SH-SY5Y (cell line): Measurements from ENCODE around the gene TGIF1.

Experiments
- GATA2 ChIP-seq: IDR thresholded peaks from 2 replicates; pipeline ENCODE4 v1.6.1; 2011; ENCODE audit warnings: mild to moderate bottlenecking, low read depth, low read length
- GATA3 ChIP-seq: IDR thresholded peaks from 2 replicates; pipeline ENCODE4 v1.6.1; 2011; ENCODE audit warnings: low read depth, mild to moderate bottlenecking, low read length, moderate library complexity

TGIF1 gene

DNA sequence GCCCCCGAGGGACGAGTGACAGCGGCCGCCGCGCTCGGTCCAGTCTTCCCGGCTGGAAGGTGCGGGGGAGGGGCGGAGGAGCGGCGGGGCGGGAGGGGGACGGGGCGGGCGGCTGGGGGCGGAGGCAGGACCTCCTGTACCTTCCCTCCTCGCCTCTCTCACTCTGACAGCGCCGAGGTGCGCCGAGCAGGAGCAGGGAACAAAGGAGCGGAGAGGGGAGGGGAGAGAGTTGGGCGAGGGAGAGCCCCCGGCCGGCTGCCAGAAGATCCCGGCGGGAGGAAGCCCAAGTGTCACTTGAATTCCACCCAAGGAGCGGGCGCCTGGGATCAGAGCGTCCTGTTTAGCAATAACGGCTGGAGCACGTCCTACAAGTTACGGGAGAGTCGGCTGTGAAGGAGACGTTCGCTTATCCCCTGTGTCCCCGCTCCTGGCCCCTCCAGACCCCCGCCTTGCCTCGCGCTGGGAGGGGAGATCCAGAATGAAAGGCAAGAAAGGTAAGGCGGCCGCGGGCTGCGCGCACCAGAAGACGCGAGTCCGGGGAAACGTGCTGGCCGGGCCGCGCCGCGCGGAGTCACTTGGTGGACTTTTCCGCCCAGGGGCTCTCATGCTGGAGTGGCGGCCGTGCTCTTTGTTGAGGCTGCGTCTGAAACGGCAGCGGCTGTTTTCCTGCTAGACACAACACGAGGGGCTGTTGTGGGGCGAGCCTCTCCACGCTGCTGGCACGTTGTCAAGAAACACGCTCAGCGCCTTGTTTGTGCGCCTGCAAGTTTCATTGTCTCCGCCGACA, at the start of gene TGIF1:
Gene TGIF1, plus strand, starts transcription at position 161 of the 787 bp plus-strand sequence. Its CDS starts 318 bp downstream, at position 479.
- TF ChIP-seq GATA3 (no peak), GATA2 (no peak)

DNA sequence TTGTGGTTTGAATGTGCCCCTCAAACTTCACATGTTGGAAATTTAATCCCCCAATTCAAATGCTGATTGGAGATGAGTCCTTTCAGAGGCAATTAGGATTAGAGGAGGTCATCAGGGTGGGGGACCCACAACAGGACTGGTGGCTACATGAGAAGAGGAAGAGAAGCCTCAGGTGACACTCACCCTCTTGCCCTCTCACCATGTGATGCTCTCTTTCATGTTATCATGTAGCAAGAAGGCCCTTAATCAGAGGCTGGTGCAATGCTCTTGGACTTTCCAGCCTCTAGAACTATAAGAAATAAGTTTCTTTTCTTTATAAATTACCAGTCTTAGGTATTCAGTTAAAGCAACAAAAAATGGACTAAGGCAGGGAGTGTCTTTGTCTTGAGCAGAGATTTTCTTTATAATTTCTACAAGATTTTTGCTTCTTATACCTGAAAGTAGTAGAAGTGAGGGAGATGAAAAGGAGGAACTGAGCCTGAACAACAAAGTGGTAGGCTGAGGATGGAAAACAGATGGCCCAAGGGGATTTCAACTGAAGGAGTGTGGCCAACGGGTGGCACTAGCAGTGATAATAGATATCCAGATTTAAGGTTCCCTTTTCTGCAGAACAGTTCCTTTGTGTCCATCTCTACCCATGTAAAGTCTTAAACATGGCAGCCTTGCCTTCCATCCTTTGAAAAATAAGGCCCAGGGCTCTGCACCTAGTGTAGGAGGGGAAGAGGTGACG, 49.2 kb upstream of the TGIF1 start:
- TF ChIP-seq GATA3: no peak
- no peak for TF ChIP-seq GATA2

DNA sequence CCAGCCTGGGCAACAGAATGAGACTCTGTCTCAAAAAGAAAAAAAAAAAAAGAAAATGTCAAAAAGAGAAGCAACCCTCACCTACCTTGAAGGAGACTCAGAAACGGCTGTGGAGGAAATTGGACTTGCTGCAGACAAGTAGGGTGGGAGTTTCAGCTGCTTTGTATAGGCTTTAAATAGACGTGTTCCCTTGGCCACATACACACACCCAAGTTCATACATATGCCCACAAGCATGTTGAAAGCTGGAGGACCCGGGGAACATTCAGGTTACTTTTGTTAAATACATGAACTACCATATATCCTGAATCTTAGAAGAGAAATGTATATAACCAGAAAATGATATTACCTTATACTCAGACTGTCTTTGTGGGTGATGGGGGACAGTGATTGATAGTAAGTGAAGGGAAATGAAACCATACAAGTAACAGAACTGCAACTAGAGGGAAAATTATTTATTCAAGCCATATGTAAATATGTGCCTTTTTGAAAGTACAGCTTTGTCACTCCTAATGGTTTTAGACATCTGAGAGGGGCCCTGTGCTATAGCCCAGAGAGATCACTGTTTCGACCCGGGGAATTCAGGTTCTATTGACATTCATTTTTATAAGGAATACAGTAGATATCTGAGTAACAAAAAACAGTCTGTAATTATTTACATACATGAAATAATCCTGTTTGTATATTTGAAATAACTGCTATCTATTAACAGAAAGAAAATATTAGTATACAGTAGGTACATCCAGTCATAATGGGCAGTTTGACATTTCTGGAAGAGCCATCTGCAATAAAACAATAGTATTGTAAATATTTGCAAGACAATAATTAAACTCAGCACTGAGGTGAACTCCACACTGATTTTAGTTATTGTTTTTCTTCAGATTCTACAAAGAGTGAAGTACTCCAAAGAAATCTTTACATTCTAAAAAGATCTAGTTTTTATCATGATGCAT, 48.0 kb upstream of the TGIF1 start:
- TF ChIP-seq GATA3: no peak
- TF ChIP-seq GATA2: no peak

DNA sequence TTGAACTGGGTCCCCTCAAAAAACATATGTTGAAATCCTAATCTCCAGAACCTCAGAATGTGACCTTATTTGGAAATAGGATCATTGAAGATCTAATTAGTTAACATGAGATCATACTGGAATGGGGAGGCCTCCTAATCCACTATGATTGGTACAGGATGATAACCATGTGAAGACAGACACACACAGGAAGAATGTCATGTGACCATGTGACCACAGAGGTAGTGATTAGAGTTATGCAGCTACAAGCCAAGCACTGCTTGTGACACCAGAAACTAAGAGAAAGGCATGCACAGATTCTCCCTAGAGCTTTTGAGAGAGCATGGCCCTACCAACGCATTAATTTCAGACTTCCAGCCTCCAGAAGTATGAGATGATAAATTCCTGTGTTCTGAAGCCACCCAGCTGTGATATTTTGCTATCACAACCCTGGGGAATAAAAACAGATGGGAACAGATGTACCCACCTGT, 47.0 kb upstream of the TGIF1 start:
- TF ChIP-seq GATA2 (no peak), GATA3 (no peak)

DNA sequence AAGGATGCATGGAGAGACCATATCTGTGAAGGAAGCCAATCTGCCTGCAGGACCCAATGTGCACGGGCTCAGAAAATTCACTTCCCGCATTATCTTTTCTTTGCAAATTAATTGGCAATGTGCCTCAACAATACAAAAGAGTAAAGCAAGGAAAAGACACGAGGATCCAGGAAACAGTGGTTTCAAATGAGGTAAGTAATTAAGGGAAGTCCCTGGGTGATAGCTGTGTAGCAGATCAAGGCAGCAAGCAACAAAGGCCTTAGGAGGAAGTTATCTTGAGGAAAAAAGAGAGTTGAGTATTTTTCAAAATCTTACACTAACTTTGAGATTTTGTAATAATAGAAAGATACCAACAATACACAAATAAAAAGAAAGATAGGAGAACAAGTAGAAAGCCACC, 44.3 kb upstream of the TGIF1 start:
- TF ChIP-seq GATA3 (no peak), GATA2 (no peak)

DNA sequence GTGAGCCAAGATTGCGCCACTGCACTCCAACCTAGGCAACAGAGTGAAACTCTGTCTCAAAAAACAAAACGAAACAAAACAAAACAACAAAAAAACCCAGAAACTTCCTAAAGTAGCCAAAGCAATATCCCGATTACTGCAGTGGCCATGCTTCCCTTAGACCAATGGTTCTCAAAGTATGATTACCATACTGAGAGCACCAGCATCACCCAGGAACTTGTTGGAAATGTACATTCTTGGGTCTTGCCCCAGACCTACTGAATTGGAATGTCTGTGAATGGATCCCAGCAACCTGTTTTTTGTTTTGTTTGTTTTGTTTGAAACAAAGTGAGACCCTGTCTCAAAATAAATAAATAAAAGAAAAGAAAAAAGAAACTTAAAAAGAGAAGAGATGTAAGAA, 41.9 kb upstream of the TGIF1 start:
- TF ChIP-seq GATA2: no peak
- TF ChIP-seq GATA3: no peak

DNA sequence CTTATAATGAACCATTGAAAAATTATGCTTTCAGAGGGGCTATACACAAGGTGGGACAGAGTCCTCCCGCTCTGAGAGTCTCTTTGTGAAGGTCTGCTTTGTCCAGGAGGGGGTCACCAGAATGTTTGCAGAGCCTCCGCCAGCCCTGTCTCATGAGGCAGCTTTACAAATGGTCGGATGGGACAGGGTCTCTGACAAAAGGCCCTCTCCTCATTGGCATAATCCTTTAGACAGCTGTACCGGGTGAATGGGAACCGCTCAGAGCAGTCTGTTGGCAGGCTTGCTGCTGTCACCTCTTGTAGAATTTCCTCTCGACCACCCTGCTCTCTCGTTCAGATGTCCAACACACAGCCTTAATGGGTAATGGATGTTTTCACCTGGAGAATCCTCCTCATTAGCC, 40.2 kb upstream of the TGIF1 start:
- no peak for TF ChIP-seq GATA3
- TF ChIP-seq GATA2: no peak

DNA sequence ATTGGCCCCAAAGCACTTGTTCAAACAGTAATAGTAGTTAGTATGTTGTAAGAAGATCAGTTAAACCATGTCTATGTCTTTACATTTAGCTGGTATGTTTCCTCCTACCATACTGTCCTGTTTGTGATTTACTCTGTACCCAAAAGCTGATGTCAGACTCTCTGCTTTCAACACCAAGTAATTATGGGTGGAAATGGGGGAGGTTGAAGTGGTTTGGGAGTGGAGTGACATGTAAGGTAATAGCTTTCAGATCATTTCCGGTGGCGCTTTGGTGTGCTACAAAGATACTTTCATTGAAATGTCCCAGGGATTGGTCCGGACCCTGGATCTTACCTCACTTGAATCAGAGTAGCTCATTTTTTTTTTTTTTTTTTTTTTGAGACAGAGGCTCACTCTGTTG, 39.7 kb upstream of the TGIF1 start:
- no peak for TF ChIP-seq GATA2
- TF ChIP-seq GATA3: no peak

DNA sequence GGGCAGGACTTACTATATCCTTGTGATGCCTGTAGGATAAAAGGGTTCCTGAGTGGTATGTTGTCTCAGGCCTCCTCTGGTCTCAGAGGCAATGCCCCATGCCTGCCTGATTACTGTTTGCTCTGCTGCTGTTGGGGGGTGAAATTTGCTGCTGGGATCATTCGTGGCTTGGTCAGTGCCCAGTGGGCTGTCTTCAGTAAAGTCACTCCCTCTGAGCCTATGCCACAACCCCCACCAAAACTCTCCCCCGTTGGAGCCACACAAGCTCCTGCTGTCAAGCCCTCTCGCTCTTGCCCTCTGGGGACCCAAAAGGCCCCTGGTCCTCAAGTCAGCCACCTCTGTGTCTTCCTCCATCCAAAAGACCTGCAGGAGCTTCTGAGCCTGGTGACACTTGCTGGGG, 38.6 kb upstream of the TGIF1 start:
- TF ChIP-seq GATA3: no peak
- no peak for TF ChIP-seq GATA2

DNA sequence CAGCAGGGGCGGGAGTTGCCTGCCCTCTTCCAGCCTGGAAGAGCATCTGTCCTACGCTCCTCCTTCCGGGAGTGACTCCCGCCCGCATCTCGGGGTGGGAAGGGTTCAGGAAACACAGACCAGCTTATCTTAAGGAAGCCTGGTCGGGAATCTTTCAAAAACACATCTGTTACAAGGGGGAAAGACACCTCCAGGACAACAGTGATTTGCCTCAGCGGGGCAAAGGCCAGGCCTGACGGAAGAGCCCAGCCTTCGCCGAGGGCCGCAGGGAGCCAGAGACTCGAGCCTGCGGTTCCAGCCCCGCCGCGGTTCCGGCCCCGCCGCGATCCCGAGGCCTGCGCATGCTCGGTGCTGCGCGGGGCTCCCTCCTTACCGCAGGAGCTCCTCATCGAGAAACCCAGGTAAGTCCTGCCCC, 38.1 kb upstream of the TGIF1 start:
- no peak for TF ChIP-seq GATA2
- no peak for TF ChIP-seq GATA3

DNA sequence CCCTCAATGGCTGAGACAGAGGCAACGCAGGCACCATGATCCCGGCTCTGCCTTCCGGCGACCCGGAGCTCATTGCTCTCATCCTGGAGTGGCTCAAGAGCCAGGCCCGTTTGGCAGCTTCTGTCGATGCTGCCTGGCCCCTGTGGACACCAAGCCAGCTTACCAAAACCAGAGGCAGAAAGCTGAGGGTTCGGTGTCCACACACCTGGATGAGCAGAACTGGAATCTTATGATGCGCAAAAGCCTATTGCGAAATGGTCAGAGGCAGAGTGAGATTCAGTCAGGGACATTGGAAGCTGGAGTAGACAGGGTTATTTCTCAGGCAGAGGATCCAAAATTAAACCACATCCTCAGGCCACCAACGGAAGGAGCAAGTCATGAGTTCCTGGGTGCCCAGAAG, 34.9 kb upstream of the TGIF1 start:
- TF ChIP-seq GATA3 (no peak), GATA2 (no peak)

DNA sequence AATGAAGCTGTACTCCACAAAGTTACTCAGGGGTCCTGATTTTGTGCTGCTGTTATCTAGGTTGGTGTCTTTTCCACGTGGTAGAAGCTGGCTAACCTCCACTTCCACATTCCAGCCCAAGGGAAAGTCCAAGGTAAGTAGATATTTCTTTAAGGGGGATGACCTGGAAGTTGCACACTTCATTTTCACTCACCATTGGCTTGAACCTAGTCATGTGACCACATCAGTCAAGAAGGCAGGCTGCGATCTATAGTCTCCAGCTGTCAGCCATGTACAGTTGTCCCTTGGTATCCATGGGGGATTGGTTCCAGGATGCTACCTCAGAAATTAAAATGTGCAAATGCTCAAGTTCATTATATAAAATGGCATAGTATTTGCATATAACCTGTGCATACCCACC, 31.9 kb upstream of the TGIF1 start:
- no peak for TF ChIP-seq GATA3
- no peak for TF ChIP-seq GATA2

DNA sequence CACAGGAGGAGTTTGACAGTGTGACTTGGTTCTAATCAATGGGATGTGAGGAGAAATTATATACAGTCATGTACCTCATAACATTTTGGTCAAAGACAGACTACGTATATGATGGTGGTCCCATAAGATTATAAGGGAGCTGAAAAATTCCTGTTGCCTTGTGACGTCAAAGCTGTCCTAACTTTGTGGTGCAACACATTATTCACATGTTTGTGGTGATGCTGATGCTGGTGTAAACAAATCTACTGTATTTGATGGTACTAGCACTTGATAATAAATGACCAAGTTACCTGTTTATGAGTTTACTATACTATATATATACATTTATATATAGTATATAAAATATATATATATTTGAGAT, 29.1 kb upstream of the TGIF1 start:
- TF ChIP-seq GATA3 (no peak), GATA2 (no peak)

DNA sequence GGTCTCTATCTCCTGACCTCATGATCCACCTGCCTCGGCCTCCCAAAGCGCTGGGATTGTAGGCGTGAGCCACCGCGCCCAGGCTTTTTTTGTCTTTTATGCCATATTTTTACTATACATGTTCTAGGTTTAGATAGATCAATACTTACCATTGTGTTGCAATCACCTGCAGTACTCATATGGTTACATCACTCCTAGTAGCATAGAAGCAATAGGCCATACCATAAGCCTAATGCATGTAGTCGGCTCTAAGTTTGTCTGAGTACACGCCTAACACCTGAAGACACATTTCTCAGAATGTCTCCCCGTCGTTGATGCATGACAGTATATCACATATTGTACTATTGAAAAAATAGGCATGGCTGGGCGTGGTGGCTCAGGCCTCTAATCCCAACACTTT, 27.1 kb upstream of the TGIF1 start:
- TF ChIP-seq GATA3: no peak
- TF ChIP-seq GATA2: no peak

DNA sequence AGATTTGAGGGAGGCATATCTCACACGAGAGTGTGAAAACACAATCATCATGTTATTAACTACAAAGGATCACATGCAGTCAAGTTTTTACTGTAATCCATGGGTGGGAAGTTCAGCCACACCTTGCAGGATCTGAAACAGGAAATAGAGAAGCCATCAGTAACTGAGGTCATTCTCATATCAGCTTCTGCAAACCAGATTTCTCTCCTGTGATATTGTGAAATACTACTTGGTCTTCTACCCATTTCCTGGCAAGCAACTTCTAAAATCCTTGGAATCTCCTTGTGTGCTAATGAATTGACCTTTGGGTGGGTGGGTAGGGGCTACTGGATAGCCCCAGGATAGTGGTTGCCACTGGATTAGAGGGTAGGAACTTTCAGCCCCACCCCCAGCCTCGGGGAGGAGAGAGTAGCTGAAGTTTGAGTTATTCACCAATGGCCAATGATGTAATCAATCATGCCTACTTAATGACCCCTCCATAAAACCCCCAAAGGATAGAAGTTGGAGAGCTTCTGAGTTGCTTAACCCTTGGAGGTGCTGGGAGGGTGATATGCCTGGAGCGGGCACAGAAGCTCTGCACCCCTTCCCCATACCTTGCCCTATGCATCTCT, 25.6 kb upstream of the TGIF1 start:
- TF ChIP-seq GATA2 (no peak), GATA3 (no peak)

DNA sequence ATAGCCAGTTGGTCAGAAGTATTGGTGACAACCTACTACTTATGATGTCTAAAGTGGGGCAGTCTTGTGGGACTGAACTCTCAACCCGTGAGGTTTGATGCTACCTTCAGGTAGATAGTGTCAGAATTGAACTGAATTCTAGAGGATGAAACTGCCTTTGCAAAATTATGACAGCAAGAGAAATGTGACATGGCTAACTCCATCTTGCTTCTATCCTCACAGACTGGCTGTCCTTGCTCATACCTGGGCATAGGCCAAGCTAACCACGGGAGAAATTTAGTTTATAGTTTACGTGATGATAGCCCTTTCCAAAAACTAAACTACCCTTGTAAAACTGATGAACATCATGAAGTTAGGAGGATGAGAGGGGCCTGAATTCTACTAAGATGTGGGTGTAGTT, 24.9 kb upstream of the TGIF1 start:
- no peak for TF ChIP-seq GATA2
- no peak for TF ChIP-seq GATA3
